ENCODE measurements around the gene EIF6.

DNA sequence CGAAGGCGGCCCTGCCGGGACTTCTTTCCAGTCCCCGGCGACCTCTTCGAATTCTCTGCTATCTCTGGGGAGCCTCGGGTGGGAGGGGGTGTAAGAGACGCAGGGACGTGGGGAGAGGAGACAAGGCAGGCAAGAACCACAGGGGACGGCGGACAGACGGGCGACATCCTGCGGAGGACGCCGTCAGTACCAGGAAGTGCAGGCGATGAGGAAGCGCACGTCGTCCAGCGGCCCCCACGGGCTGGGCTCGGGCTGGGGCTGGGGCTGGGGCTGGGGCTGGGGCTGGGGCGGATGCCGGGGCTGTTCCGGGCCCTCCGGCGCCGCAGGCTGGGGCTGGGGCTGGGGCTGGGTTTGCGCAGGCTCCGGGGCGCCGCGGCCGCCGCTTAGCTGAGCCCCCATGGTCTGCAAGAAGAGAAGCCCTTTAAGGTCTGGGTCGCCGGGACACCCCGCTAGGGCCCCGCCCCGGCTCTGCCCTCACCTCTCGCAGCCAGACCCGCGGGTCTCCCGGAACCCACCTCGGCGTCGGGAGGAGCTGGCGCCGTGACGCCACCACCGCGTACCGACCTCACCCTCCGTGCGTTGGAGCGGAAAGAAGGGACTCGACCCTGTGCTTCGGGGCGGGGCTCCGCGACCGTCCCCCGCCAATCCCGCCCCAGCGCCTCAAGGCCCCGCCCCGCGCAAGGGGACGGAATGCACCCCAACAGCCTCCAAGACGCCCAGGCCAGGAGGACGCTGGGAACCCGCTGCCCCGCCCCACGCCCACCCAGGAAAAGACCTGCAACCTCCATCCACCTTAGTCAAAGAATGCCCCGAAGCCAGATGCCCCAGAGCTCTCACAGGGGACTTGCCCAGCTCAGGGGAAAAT lies 6.8 kb downstream of the EIF6 start, which contains the start of gene MMP24OS:
- peak; percentile 90 to 96 (median 95) for TF ChIP-seq POLR2A (IDR thresholded peaks at IDR 0.05)
- TF ChIP-seq, protein P1, sequence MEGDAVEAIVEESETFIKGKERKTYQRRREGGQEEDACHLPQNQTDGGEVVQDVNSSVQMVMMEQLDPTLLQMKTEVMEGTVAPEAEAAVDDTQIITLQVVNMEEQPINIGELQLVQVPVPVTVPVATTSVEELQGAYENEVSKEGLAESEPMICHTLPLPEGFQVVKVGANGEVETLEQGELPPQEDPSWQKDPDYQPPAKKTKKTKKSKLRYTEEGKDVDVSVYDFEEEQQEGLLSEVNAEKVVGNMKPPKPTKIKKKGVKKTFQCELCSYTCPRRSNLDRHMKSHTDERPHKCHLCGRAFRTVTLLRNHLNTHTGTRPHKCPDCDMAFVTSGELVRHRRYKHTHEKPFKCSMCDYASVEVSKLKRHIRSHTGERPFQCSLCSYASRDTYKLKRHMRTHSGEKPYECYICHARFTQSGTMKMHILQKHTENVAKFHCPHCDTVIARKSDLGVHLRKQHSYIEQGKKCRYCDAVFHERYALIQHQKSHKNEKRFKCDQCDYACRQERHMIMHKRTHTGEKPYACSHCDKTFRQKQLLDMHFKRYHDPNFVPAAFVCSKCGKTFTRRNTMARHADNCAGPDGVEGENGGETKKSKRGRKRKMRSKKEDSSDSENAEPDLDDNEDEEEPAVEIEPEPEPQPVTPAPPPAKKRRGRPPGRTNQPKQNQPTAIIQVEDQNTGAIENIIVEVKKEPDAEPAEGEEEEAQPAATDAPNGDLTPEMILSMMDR (IDR thresholded peaks at IDR 0.05), result peak in 3 of 7 experiments; percentile 8 to 17 (median 14)

All from body of pancreas (tissue), 4 donors.